GM12874 (cell line): ENCODE data around the gene EXOC6.

ENCODE experiments used
- CTCF ChIP-seq: IDR thresholded peaks from 2 replicates; pipeline ENCODE4 v1.5.1; 2011; ENCODE audit warnings: low read depth, mild to moderate bottlenecking, control low read depth, low read length, moderate library complexity; ENCODE audit not compliant: insufficient read depth

Gene EXOC6

GRCh38 chr10:92997620-92998019 is 149.3 kb downstream of the EXOC6 start:
- TF ChIP-seq CTCF, result no peak

- TF ChIP-seq CTCF, result no peak
Measured at GRCh38 chr10:92999191-92999590, 150.9 kb downstream of the EXOC6 start.

- peak; percentile 31; the same call in 1 of the 2 replicates for TF ChIP-seq CTCF
Measured at GRCh38 chr10:93006435-93007039, 158.2 kb downstream of the EXOC6 start.

GRCh38 chr10:93015722-93016121 is 167.4 kb downstream of the EXOC6 start:
- no peak for TF ChIP-seq CTCF

- TF ChIP-seq CTCF, result no peak
Measured at GRCh38 chr10:93023013-93023650, 174.8 kb downstream of the EXOC6 start.

- no peak for TF ChIP-seq CTCF
Measured at GRCh38 chr10:93026072-93026471, 177.8 kb downstream of the EXOC6 start.

GRCh38 chr10:93027508-93027907 is 179.2 kb downstream of the EXOC6 start:
- no peak for TF ChIP-seq CTCF
